HepG2 (cell line): Measurements from ENCODE around the gene TYMP. TPM values are rescaled to one million over a fixed set of nuclear protein-coding genes. Genes with fewer than 3 reads are reported as not detected.
A peak's percentile ranks its signal among the peaks of the same experiment; 100 is the strongest.

ENCODE experiments used
- ATF2 ChIP-seq: sonication (generic); formaldehyde crosslinking; IDR thresholded peaks from 2 replicates; pipeline ENCODE4 v1.4.0; 2020; ENCODE audit warnings: missing genetic modification reagents
- BORCS8-MEF2B ChIP-seq: sonication (generic); formaldehyde crosslinking; IDR thresholded peaks from 2 replicates; pipeline ENCODE4 v1.8.0; 2022; ENCODE audit warnings: mild to moderate bottlenecking, missing genetic modification reagents
- CENPT ChIP-seq: sonication (generic); formaldehyde crosslinking; IDR thresholded peaks from 2 replicates; pipeline ENCODE4 v1.8.0; 2022; ENCODE audit warnings: low read depth, mild to moderate bottlenecking, moderate library complexity, missing genetic modification reagents
- DRAP1 ChIP-seq: IDR thresholded peaks from 2 replicates; pipeline ENCODE4 v1.6.1; 2016; ENCODE audit warnings: missing genetic modification reagents, missing compliant biosample characterization
- FOXJ3 ChIP-seq: sonication (generic); formaldehyde crosslinking; IDR thresholded peaks from 2 replicates; pipeline ENCODE4 v1.4.0; 2020; ENCODE audit warnings: missing genetic modification reagents, mild to moderate bottlenecking, borderline replicate concordance
- GLMP ChIP-seq: sonication (generic); formaldehyde crosslinking; IDR thresholded peaks from 2 replicates; pipeline ENCODE4 v1.9.0; 2021; ENCODE audit warnings: missing genetic modification reagents, mild to moderate bottlenecking, borderline replicate concordance
- GTF2F1 ChIP-seq: fragments of 150-350 bp; IDR thresholded peaks from 2 replicates; pipeline ENCODE4 v1.6.1; 2014; ENCODE audit warnings: low read length
- HMGA1 ChIP-seq: sonication (generic); formaldehyde crosslinking; conservative IDR thresholded peaks from 2 replicates; pipeline ENCODE4 v1.4.0; 2020; ENCODE audit warnings: missing genetic modification reagents
- JUNB ChIP-seq: sonication (generic); formaldehyde crosslinking; IDR thresholded peaks from 2 replicates; pipeline ENCODE4 v1.8.0; 2022; ENCODE audit warnings: missing genetic modification reagents, mild to moderate bottlenecking, borderline replicate concordance
- KAT8 ChIP-seq: IDR thresholded peaks from 2 replicates; pipeline ENCODE4 v1.6.1; 2016; ENCODE audit warnings: missing genetic modification reagents, missing compliant biosample characterization
- MED13 ChIP-seq: sonication (generic); formaldehyde crosslinking; IDR thresholded peaks from 2 replicates; pipeline ENCODE4 v1.5.0; 2020; ENCODE audit warnings: missing genetic modification reagents
- MTERF4 ChIP-seq: sonication (generic); formaldehyde crosslinking; IDR thresholded peaks from 2 replicates; pipeline ENCODE4 v1.8.0; 2023; ENCODE audit warnings: mild to moderate bottlenecking, missing genetic modification reagents
- MYNN ChIP-seq: sonication (generic); formaldehyde crosslinking; IDR thresholded peaks from 2 replicates; pipeline ENCODE4 v1.4.0; 2020; ENCODE audit warnings: mild to moderate bottlenecking, low read depth, missing genetic modification reagents
- NCOA2 ChIP-seq: sonication (generic); formaldehyde crosslinking; IDR thresholded peaks from 2 replicates; pipeline ENCODE4 v1.8.0; 2022; ENCODE audit warnings: inconsistent platforms
- NCOR1 ChIP-seq: fragments of 200-600 bp; sonication (generic); IDR thresholded peaks from 2 replicates; pipeline ENCODE4 v1.7.0; 2017; ENCODE audit warnings: antibody characterized with exemption, low read length, borderline replicate concordance
- NFE2 ChIP-seq: sonication (generic); formaldehyde crosslinking; IDR thresholded peaks from 2 replicates; pipeline ENCODE4 v1.4.0; 2020; ENCODE audit warnings: missing genetic modification reagents
- POLR2AphosphoS5 ChIP-seq: IDR thresholded peaks from 2 replicates; pipeline ENCODE4 v1.6.1; 2012; ENCODE audit warnings: low read depth, low read length
- RBFOX2 ChIP-seq: fragments of 200-400 bp; formaldehyde crosslinking; IDR thresholded peaks from 2 replicates; pipeline ENCODE4 v1.6.1; 2017; ENCODE audit warnings: low read depth, mild to moderate bottlenecking, low read length
- RBM22 ChIP-seq: fragments of 200-400 bp; formaldehyde crosslinking; optimal IDR thresholded peaks from 2 replicates; pipeline ENCODE3; 2017; ENCODE audit warnings: mild to moderate bottlenecking, low read length, moderate library complexity
- RNF219 ChIP-seq: sonication (generic); formaldehyde crosslinking; IDR thresholded peaks from 2 replicates; pipeline ENCODE4 v1.5.0; 2020; ENCODE audit warnings: mild to moderate bottlenecking, missing genetic modification reagents
- SMAD3 ChIP-seq: sonication (generic); formaldehyde crosslinking; IDR thresholded peaks from 2 replicates; pipeline ENCODE4 v1.4.0; 2020; ENCODE audit warnings: missing genetic modification reagents
- SRY ChIP-seq: sonication (generic); formaldehyde crosslinking; IDR thresholded peaks from 2 replicates; pipeline ENCODE4 v1.8.0; 2022; ENCODE audit warnings: mild to moderate bottlenecking, missing genetic modification reagents
- ZNF260 ChIP-seq: sonication (generic); formaldehyde crosslinking; IDR thresholded peaks from 2 replicates; pipeline ENCODE4 v1.4.0; 2020; ENCODE audit warnings: missing genetic modification reagents, low read depth, mild to moderate bottlenecking, borderline replicate concordance
- ZNF567 ChIP-seq: sonication (generic); formaldehyde crosslinking; IDR thresholded peaks from 2 replicates; pipeline ENCODE4 v1.8.1; 2023; ENCODE audit warnings: mild to moderate bottlenecking, missing genetic modification reagents, borderline replicate concordance
- ZNF619 ChIP-seq: sonication (generic); formaldehyde crosslinking; IDR thresholded peaks from 2 replicates; pipeline ENCODE4 v1.4.0; 2020; ENCODE audit warnings: mild to moderate bottlenecking, missing genetic modification reagents
- ZNF644 ChIP-seq: IDR thresholded peaks from 2 replicates; pipeline ENCODE4 v1.6.1; 2016; ENCODE audit warnings: low read depth
- ZNF790 ChIP-seq: sonication (generic); formaldehyde crosslinking; IDR thresholded peaks from 2 replicates; pipeline ENCODE4 v1.8.0; 2022; ENCODE audit warnings: missing genetic modification reagents, mild to moderate bottlenecking, borderline replicate concordance
- ZSCAN12 ChIP-seq: sonication (generic); formaldehyde crosslinking; IDR thresholded peaks from 2 replicates; pipeline ENCODE4 v1.9.0; 2021; ENCODE audit warnings: mild to moderate bottlenecking, missing genetic modification reagents
- polyA plus RNA-seq, 8 experiments: library from polyadenylated mRNA; depleted of rRNA in 3 of 8; stranded (reverse) in 7 of 8; unstranded in 1 of 8; fragments of >200 nt; fragmentation: Illumina TruSeq in 4 of 8; extraction: Trizol in 4 of 8; gene quantifications; 2 replicates each; pipeline versions ENCODE4 v1.2.1 to v1.2.3, GENCODE V29; 2011 to 2016; ENCODE audit warnings: low read depth in 4 of 8, missing spikeins in 1 of 8, mixed read lengths in 1 of 8; ENCODE audit not compliant: insufficient read depth in 1 of 8
- total RNA-seq, 5 experiments: library from RNA; depleted of rRNA; stranded (reverse); fragments of >200 nt; fragmentation: Illumina TruSeq; extraction: Trizol; gene quantifications; 2 replicates each; pipeline ENCODE4 v1.2.3, GENCODE V29; 2016; ENCODE audit warnings: low read depth in 1 of 5

Gene TYMP
- total and polyA plus RNA-seq, 2 of the 13 experiments (the other 11 are each of a cell fraction or from before 2014, with no cell fraction given): 3.9 to 4.3 TPM

GRCh38 chr22:50569041-50569459, 39.2 kb upstream of the TYMP start (continued):
- TF ChIP-seq RBM22: no peak
- no peak for TF ChIP-seq ZNF619 (CRISPR knock-in tag)
- no peak for TF ChIP-seq NCOA2
- TF ChIP-seq ZNF644 (CRISPR knock-in tag): no peak
- TF ChIP-seq ATF2 (CRISPR knock-in tag): no peak
- no peak for TF ChIP-seq SMAD3
- no peak for TF ChIP-seq CENPT (CRISPR knock-in tag)
- TF ChIP-seq RBFOX2: no peak
- TF ChIP-seq ZNF567 (CRISPR knock-in tag): no peak
- no peak for TF ChIP-seq MED13 (CRISPR knock-in tag)
- TF ChIP-seq SRY (CRISPR knock-in tag): no peak
- TF ChIP-seq BORCS8-MEF2B: no peak
- TF ChIP-seq GLMP (CRISPR knock-in tag): no peak
- no peak for TF ChIP-seq HMGA1 (CRISPR knock-in tag)
- TF ChIP-seq POLR2AphosphoS5: no peak
- no peak for TF ChIP-seq MTERF4 (CRISPR knock-in tag)
- no peak for TF ChIP-seq DRAP1
- TF ChIP-seq FOXJ3 (CRISPR knock-in tag): no peak
- TF ChIP-seq RNF219 (CRISPR knock-in tag): no peak
- no peak for TF ChIP-seq GTF2F1
- TF ChIP-seq ZNF260 (CRISPR knock-in tag): no peak
- peak; percentile 26; the same call in 1 of the 2 replicates for TF ChIP-seq KAT8 (CRISPR knock-in tag)
- no peak for TF ChIP-seq ZNF790 (CRISPR knock-in tag)
- no peak for TF ChIP-seq NFE2 (CRISPR knock-in tag)
- no peak for TF ChIP-seq MYNN (CRISPR knock-in tag)
- no peak for TF ChIP-seq JUNB (CRISPR knock-in tag)
- TF ChIP-seq ZSCAN12: no peak
- no peak; the same call in 1 of the 2 replicates for TF ChIP-seq NCOR1
